Measurements from ENCODE around the gene C19orf85.

The C19orf85 gene

GRCh38 chr19:55474269-55475265 lies 10.0 kb upstream of the C19orf85 start:
- TF ChIP-seq GATA3 (IDR thresholded peaks at IDR 0.05; ENCODE audit: low read depth, low read length), result no peak
- no peak for TF ChIP-seq GATA2 (IDR thresholded peaks at IDR 0.05; ENCODE audit: low read depth, low read length)

- no peak for TF ChIP-seq GATA3 (IDR thresholded peaks at IDR 0.05; ENCODE audit: low read depth, low read length)
- no peak for TF ChIP-seq GATA2 (IDR thresholded peaks at IDR 0.05; ENCODE audit: low read depth, low read length)
Observed at GRCh38 chr19:55473225-55474012, 8.9 kb upstream of the C19orf85 start.

GRCh38 chr19:55472463-55472862 lies 7.9 kb upstream of the C19orf85 start:
- TF ChIP-seq GATA3 (IDR thresholded peaks at IDR 0.05; ENCODE audit: low read depth, low read length) (no peak), GATA2 (IDR thresholded peaks at IDR 0.05; ENCODE audit: low read depth, low read length) (no peak)

GRCh38 chr19:55471266-55471665 lies 6.7 kb upstream of the C19orf85 start:
- TF ChIP-seq GATA2 (IDR thresholded peaks at IDR 0.05; ENCODE audit: low read depth, low read length), result no peak
- TF ChIP-seq GATA3 (IDR thresholded peaks at IDR 0.05; ENCODE audit: low read depth, low read length), result no peak

GRCh38 chr19:55468054-55468393 lies 3.5 kb upstream of the C19orf85 start:
- TF ChIP-seq GATA2 (IDR thresholded peaks at IDR 0.05; ENCODE audit: low read depth, low read length), result no peak
- no peak for TF ChIP-seq GATA3 (IDR thresholded peaks at IDR 0.05; ENCODE audit: low read depth, low read length)

- no peak for TF ChIP-seq GATA3 (IDR thresholded peaks at IDR 0.05; ENCODE audit: low read depth, low read length)
- no peak for TF ChIP-seq GATA2 (IDR thresholded peaks at IDR 0.05; ENCODE audit: low read depth, low read length)
Observed at GRCh38 chr19:55467236-55468053, 2.9 kb upstream of the C19orf85 start.

GRCh38 chr19:55466241-55466614 lies 1.7 kb upstream of the C19orf85 start:
- TF ChIP-seq GATA3 (IDR thresholded peaks at IDR 0.05; ENCODE audit: low read depth, low read length) (no peak), GATA2 (IDR thresholded peaks at IDR 0.05; ENCODE audit: low read depth, low read length) (no peak)

- TF ChIP-seq GATA3 (IDR thresholded peaks at IDR 0.05; ENCODE audit: low read depth, low read length), result no peak
- TF ChIP-seq GATA2 (IDR thresholded peaks at IDR 0.05; ENCODE audit: low read depth, low read length), result no peak; the same call in 1 of the 2 replicates
Observed at GRCh38 chr19:55465460-55466240, 1.1 kb upstream of the C19orf85 start.

- TF ChIP-seq GATA2 (IDR thresholded peaks at IDR 0.05; ENCODE audit: low read depth, low read length) (no peak), GATA3 (IDR thresholded peaks at IDR 0.05; ENCODE audit: low read depth, low read length) (no peak)
Observed at GRCh38 chr19:55464039-55464661, 401 bp downstream of the C19orf85 start.

GRCh38 chr19:55463583-55464031 lies 944 bp downstream of the C19orf85 start:
- TF ChIP-seq GATA3 (IDR thresholded peaks at IDR 0.05; ENCODE audit: low read depth, low read length) (no peak), GATA2 (IDR thresholded peaks at IDR 0.05; ENCODE audit: low read depth, low read length) (no peak)

- TF ChIP-seq GATA2 (IDR thresholded peaks at IDR 0.05; ENCODE audit: low read depth, low read length), result no peak
- TF ChIP-seq GATA3 (IDR thresholded peaks at IDR 0.05; ENCODE audit: low read depth, low read length), result no peak
Observed at GRCh38 chr19:55462722-55463121, 1.8 kb downstream of the C19orf85 start.

- TF ChIP-seq GATA3 (IDR thresholded peaks at IDR 0.05; ENCODE audit: low read depth, low read length) (no peak), GATA2 (IDR thresholded peaks at IDR 0.05; ENCODE audit: low read depth, low read length) (no peak)
Observed at GRCh38 chr19:55461974-55462626, 2.5 kb downstream of the C19orf85 start.
